NCI-H446 treated with DMSO at 0.1 percent for 48 hours (cell line): Measurements from ENCODE around the gene FLYWCH2.
A peak's percentile ranks its signal among the peaks of the same experiment; 100 is the strongest.

Source experiments
- DNase-seq: peaks from one replicate; lab custom pipeline; 2025; lab: John Stamatoyannopoulos, UW

Gene FLYWCH2

DNA sequence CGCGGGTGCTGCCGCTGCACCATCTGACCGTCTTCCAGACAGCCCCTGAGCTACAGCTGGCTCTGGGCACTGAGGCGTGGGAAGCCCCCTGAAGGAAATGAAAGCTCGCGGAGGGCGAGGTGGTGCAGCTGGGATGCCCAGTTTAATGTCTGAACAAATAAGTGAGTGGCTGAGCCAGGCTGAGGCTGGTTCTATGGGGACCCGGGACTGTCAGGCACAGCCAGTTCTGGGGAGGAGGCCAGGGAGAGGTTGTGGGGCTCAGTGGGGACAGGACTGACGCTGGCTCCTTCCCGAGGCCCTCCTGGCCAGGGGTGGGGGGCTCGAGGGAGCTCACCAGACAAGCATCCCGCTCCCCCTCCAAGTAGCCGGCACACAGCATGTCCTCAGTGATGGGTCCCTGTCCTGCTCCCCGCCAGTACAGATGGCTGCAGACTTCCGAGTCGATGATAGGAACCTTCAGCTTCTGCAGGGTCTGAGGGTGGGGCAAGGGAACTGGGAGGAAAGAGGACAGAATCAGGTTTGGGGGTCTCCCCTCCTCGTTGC, 29.4 kb upstream of the FLYWCH2 start:
- DNase-seq, result no peak

DNA sequence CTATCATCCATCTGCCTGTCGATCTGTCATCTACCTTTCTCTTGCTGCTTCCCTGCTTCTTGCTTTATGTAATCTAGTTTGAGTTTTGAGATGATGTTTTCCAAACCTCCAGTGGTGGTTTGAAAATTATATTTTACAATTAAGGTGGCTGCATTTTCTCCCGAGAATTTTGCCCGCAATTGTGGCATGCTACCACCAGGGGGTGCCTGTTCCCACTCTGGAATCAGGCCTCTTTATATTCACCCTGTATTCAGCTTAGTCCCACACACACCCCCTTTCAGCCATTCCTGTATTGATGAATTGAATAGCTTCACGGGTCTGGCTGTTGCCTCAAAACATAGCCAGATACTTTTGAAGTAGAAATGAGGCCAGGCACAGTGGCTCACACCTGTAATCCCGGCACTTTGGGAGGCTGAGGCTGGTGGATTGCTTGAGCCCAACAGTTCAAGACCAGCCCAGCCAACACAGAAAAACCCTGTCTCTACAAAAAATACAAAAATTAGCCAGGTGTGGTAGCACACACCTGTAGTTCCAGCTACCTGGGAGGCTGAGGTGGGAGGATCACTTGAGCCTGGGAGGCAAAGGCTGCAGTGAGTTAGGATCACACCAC, 28.2 kb upstream of the FLYWCH2 start:
- no peak for DNase-seq

DNA sequence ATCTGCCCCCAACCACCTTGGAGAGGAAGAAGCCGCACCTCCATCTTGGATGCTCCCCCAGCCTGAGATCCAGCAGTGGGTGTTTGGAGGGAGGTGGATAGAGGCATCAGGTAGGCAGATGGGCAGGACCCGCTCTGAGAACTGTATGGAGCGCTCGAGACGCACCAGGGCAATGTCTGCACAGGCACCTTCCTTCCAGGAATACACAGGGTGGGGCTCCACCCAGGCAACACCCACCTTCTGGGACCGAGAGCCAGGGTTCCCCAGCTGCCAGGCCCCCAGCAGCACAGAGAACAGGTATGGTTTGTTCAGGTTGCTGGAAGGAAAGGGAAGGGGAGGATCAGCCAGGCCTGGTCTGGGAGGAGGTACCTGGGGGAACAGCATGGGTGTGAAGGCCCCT, 27.5 kb upstream of the FLYWCH2 start:
- no peak for DNase-seq

DNA sequence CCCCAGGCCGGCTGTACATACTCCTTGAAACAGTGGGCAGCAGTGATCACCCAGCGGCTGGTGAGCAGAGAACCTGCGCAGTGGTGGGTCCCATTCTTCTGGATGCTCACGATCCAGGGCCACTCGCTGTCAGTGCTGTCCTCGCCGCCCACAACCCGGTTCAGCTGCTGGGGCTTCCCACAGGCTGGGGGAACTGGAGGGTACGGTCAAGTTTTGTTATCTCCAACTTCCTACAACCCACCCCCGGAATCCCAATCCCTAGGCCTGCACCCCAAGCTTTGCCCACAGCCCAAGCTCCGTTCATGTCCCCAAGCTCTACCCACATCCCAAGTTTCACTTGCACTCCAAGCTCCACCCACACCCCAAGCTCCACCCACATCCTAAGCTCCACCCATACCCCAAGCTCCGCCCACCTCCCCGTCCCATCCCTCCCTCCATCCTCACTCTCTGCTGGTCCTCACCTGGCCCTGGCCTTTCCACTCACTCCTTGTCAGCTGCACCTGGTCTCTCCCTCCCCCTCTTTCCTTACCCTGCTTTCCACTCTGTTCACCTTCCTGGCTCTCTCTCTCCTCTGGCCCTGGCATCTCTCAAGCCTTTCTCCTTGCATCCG, 26.8 kb upstream of the FLYWCH2 start:
- no peak for DNase-seq

DNA sequence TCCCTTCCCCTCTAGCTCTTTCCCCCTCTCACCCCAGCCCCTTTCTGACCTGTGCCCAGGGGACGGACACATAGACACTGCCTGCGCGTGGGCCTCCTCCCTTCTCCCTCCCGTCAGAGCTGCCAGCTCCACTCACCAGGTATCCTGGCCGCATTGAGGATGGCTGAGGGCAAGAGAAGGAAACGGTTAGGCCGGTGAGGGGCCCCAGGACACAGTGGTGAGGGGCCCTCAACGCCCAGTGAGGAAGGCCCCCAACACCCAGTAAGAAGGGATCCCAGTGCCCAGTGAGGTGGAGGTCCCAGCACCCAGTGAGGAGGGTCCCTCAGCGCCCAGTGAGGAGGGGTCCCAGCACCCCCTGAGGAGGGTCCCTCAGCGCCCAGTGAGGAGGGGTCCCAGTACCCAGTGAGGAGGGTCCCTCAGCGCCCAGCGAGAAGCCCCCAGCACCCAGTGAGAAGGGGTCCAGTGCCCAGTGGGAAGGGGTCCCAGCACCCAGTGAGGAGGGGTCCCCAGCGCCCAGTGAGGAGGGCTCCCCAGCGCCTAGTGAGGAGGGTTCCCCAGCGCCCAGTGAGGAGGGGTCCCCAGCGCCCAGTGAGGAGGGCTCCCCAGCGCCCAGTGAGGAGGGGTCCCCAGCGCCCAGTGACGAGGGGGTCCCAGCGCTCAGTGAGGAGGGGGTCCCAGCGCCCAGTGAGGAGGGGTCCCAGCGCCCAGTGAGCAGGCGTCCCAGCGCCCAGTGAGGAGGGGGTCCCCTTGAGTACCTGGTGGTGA, 26.1 kb upstream of the FLYWCH2 start:
- DNase-seq, result no peak

DNA sequence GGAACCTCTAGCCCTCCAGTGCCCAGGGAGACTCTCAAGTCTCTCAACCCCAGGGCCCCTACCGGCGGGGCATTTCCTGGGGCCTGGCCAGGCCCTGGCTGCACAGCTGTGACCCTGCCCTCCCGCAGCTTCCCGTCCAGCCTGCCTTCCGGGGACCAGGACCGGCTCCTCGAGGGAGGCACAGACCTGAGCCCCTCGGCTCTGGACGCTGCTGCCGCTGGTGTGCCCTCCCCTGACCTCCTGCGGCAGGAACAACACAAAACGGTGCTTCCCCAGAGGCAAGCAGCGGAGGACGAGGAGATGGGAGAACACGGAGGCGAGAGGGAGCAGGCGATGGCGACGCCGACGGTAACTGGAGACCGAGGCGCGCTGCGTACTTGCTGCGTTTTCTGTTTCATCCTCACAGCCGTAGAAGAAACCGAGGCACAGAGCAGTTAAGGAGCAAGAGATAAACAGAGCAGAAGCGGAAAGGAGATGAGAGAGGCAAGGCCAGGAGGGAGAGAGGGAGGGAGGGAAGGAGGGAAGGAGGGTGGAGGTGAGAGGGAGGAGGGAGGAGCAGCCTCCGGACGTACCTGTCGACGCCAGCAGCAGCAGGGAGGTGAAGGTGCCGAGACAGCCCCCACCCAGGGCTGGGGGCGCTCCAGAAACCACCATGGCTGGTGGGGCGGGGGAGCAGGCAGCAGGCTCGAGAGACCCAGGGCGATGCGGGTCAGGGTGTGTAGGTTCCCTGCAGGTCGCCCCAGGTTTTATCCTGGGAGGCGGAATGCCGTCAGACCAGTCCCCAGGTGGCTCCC, 25.4 kb upstream of the FLYWCH2 start, which contains the start of gene PRSS22:
PRSS22 (minus strand) TSS at position 720 of the 794 bp plus-strand sequence; CDS start at position 654, 66 bp downstream.
- no peak for DNase-seq

DNA sequence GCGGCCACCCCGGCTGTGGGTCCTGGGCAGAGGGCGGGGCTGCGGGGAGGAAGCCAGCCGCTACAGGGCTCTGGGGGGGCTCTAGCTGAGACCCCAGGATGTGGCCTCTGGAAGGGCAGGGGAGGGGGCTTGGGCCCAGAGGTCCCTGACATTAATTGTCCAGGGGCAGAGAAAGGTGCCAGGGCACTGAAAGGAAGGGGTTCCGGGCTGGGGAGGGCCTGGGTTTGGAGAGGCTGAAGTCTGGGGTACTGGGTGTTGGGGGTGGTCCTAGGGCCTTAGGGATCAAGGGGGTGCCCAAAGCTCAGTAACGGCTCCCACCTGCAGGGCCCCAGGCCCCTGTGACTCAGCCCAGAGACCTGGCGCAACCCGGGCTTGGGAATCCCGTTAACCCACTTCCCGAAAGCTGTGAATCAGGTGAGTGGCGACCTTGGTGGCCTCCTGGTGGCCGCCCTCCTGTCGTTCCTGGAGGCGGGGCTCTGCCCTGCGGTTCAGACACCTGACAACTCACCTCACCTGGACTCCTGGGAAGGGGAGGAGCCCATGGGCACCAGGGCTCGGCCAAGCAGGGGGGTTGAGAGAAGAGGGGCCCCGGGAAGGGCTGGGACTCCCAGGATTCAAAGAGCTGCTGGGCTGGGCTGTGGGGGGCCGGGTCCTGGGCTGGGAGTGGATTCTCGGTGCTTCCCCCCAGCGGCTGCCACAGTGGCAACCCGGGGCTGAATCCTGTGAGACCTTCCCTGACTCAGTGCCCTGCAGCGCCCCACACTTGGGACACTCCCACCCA, 24.6 kb upstream of the FLYWCH2 start:
- DNase-seq, result no peak

DNA sequence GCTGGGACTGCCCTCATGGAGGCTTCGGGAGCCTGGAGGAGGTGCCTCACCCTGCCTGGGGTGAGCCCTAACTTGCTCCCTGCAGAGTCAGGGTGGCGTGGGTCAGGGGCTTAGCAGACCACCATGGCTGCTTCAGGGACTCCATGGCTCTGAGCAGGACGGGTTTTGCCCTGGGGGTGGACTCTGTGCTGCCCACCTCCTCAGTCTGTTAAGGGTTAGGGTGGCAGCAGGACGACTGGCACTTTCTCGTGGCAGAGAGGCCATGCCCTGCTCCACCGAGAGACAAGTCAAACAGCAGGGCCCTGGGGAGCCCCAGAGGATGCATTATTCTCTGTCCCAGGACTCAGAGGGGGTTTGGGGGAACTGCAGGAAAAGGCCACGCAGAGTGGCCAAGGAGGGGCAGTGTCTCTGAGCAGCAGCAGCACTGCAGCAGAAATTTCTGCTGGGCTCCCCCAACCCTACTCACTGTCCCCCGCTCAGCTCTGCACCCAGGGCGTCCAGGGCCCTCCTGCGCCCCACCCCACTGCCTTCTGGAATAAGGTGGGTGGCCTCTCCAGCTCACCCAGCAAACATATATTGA, 23.2 kb upstream of the FLYWCH2 start:
- DNase-seq, result no peak

DNA sequence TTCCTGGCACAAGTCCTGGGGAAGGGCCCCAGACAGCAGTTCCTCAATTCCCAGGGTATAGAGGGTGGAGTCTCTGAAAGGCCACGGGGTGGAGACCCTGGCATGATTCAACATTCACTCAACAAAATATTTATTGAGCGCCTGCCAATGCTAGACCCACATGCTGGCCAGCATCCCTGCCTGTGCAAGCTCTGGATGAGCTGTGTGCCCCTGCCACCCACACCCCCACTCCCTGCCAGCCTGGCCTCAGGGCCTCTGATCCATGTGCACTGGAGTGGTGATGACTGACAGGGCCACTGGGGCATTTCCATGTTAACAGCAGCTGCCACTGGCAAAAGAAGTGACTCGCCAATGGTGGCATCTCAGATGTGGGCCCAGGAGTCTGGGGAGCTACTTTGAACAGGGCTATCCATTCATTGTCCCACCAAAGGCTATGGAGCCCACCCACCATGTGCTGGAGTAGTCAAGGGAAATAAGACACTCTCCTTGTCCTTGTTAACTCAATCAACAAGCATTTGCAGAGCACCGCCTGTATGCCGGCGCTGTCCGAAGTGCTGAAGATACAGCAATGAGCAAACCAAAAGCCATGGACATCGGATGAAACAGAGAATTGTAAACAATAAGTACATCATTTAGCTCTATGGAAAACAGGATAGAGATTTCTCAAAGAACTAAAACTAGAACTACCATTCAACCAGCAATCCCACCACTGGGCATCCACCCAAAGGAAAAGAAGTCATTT, 22.0 kb upstream of the FLYWCH2 start:
- DNase-seq, result peak; percentile 1

DNA sequence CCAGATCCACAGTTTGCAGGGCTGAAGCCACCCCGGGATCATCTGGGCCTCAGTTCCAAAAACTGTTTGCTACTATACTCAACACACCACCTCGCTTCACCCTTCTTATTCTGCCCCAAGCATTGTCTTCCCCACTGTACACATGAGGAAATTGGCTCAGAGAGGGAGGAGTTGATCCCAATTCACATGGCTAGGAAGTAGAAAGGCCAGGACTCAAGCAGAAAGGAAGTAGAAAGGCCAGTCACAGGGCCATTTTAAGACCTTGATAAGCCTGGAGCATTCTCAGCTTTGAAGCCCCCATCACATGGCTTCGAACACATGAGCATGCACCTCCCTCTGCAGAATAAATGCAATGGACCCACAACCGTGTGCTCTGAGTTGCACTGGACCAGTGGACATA, 17.4 kb upstream of the FLYWCH2 start:
- no peak for DNase-seq

DNA sequence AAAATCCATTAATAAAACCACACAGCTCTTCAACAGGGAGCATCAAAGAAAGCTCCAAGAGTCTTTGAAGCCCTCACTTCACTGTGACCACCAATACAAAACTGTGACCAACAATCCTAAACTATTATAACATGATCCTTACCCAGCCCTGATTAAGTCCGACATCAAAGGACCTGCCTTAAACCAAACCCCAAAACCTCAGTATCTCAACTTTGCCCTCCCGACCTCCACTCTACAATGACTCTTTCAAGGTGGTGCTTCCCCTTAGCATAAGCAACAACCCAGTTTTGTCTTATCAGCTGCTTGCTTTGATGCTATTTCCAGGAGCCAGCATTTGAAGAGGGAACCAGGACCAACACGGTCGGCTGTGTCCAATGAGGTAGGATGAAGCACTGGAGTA, 16.6 kb upstream of the FLYWCH2 start:
- DNase-seq, result no peak

DNA sequence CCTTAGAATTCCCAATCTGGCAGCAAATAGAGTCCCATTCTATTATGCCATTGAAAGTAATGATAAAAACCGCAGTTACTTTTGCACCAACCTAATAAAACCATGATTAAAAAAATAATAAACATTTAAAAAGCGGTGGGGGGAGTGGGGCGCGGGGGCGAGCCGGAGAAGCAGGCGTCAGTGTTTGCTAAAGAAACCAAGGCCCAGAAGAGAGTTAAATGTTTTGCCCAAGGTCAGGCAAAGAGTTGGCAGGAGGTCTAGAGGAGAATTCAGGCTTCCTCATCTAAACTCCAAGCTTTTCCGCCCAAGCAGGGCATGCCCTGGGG, 15.4 kb upstream of the FLYWCH2 start:
- no peak for DNase-seq

DNA sequence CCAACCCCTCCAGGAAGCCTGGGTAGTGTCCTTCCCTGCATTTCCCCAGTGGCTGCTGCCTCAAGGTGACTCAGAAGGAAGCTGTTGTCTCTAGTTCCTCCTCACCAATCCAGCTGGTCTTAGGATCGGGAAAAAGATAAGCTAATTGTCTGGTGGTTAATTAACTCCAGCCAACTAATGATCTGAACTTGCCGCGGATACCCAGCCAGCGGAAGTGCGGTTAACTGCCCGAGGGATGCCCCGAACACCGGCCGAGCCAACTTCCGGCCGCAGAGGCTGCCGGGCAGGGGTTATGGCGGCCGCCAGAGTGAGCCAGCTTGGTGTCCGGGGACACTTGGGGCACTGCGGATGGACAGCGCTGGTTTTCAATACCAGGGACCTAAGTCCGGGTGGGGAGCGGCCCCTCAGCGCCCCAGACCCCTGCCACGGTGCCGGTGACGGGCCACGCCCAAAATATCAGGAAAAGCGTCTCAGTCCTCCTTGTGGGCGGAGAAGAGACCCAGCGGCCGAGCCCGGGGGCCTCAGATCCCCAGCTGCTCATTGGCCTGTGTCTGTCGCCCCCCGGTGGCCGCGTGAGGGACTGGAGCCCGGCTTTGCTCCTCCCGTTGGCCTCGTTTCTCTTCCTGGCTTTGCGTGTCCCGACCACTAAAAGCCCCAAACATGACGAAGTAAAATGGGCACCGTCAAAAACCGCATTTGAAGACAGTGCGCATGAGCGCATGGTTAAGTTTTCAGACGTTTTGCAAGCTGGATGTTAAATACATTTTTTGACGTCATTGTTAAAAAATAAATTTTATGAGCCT, 14.8 kb upstream of the FLYWCH2 start:
- DNase-seq, result peak; percentile 78

DNA sequence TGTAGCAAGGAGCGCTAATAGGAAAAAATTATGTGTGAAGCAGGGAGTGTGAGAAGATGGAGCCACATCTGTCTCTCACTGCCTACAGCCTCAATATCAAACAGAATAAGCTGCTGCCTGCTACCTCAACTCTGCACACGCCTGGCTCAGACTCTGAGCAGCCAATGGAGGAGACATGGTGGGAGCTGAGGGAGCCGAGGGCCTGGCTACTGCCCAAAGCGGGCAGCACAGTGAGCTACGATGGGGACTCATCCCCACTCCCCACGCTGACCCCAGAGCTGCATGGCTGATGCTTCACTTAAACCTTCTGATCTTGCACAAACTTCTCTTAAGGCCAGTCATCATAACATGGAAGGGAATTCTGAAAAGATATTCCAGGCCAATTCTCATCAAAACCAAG, 11.1 kb upstream of the FLYWCH2 start:
- no peak for DNase-seq

DNA sequence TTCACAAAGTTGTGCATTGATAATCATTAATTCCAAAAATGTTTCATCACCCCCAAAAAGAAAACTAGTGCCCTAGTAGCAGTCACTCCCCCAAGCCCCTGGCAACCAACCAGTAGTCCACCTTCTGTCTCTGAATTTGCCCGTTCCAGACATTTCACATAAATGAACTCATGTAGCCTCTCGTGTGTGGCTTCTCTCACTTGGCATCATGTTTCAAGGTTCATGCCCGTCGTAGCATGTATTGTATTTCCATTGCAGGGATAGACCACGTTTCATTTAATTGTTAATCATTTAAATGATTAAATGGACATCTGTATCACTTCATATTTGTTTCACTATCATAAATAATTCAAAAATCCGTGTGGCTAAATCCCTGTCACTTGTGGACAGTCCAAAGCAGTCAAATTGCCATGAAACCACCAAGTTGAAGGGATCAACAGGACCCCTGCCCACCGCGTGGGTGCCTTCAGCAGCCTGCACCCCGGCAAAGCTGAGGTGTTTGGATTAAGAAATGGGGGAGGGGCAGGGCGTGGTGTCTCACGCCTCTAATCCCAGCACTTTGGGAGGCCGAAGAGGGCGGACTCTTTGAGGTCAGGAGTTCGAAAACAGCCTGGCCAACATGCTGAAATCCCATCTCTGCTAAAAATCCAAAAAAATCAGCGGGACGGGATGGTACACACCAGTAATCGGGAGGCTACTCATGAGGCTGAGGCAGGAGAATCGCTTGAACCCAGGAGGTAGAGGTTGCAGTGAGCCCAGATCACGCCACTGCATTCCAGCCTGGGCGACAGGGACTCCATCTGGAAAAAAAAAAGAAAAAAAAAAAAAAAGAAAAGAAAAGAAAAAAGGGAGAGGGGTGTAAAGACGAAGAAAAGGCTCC, 8.7 kb upstream of the FLYWCH2 start:
- peak; percentile 2 for DNase-seq

DNA sequence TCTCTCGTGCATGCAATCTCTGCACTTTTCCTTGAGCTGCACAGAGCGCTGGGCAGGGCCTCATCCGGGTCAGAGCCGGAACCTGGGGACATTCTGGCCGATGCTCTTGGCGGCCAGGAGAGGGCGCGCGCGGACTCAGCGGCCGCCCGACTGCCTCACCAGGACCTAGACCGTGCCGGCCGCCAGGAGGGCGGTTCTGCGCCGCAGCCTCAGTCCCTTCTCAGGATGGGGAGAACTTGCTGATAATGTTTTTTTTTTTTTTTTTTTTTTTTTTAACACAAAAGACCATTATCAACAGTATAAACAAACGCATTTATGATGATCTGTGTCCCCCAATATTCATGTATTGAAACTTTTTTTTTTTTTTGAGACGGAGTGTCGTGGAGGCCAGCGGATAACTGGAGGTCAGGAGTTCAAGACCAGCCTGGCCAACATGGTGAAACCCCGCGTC, 8.1 kb upstream of the FLYWCH2 start:
- DNase-seq, result peak; percentile 43

DNA sequence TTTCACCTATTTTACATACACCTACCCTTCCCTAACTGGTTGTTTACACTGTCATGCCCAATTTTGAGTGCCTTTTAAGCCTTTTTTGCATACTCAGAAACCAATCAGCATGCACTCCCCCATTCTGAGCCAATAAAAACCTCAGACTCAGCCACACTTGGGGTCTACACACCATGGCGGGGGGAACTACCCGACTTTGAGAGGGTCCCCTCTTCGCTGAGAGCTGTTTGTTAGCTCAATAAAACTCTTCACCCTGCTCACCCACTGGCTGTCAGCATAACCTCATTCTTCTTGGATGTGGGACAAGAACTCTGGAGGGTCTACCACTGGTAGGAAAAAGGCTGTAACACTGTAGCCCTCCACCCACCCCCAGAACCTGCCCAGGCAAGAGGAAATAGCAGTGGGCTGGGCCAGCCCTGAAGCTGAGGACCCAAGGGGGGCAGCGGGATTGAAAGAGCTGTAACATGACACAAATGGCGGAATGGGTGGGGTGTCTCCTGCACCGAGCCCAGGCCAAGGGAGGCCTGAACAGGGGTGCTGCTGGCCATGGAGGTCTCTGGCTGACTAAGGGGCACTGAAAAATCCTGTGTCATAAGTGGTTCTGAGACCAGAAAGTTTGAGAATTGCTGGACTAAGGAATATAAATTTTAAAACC, 3.0 kb upstream of the FLYWCH2 start:
- DNase-seq, result no peak
